Measurements from ENCODE around the gene RNF103. TPM values are rescaled to one million over a fixed set of nuclear protein-coding genes. Genes with fewer than 3 reads are reported as not detected.

Gene RNF103
- total and polyA plus RNA-seq, 2 of the 13 experiments (the other 11 are each of a cell fraction or from before 2014, with no cell fraction given), result 19.8 to 21.1 TPM

GRCh38 chr2:86562922-86563649 lies 60.6 kb downstream of the RNF103 start, which contains the start of gene CHMP3 (continued):
- TF ChIP-seq ZNF407 (CRISPR knock-in tag; IDR thresholded peaks at IDR 0.05; ENCODE audit: not compliant biosample characterization), result peak; percentile 26
- TF ChIP-seq ZNF160 (CRISPR knock-in tag; IDR thresholded peaks at IDR 0.05), result peak; percentile 64
- TF ChIP-seq ZNF44 (CRISPR knock-in tag; IDR thresholded peaks at IDR 0.05), result peak; percentile 33; the same call in 1 of the 2 replicates
- TF ChIP-seq ZFP36 (IDR thresholded peaks at IDR 0.05; ENCODE audit: borderline replicate concordance, low read depth, low read length, partially characterized antibody), result no peak
- 0 out of 2 replicates have a peak, but pooled peaks have one; percentile 28 for TF ChIP-seq RAD21 (CRISPR knock-in tag; IDR thresholded peaks at IDR 0.05)
- TF ChIP-seq REXO4 (CRISPR knock-in tag; IDR thresholded peaks at IDR 0.05; ENCODE audit: borderline replicate concordance), result 0 out of 2 replicates have a peak, but pooled peaks have one; percentile 73
- no peak; the same call in 1 of the 2 replicates for TF ChIP-seq ZNF256 (CRISPR knock-in tag; conservative IDR thresholded peaks at IDR 0.05)
- TF ChIP-seq ZBTB26 (CRISPR knock-in tag; IDR thresholded peaks at IDR 0.05; ENCODE audit: borderline replicate concordance), result no peak; the same call in none of the 2 replicates
- no peak for TF ChIP-seq ZNF232 (CRISPR knock-in tag; IDR thresholded peaks at IDR 0.05; ENCODE audit: borderline replicate concordance)
- TF ChIP-seq ZNF672 (CRISPR knock-in tag; IDR thresholded peaks at IDR 0.05), result no peak
- TF ChIP-seq, protein P1, sequence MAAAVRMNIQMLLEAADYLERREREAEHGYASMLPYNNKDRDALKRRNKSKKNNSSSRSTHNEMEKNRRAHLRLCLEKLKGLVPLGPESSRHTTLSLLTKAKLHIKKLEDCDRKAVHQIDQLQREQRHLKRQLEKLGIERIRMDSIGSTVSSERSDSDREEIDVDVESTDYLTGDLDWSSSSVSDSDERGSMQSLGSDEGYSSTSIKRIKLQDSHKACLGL (CRISPR knock-in tag; IDR thresholded peaks at IDR 0.05), result peak; percentile 87
- 0 out of 2 replicates have a peak, but pooled peaks have one; percentile 12 for TF ChIP-seq ZBED4 (CRISPR knock-in tag; IDR thresholded peaks at IDR 0.05; ENCODE audit: borderline replicate concordance)
- no peak; the same call in 1 of the 2 replicates for TF ChIP-seq ZNF446 (CRISPR knock-in tag; IDR thresholded peaks at IDR 0.05)
- TF ChIP-seq NFYB (CRISPR knock-in tag; IDR thresholded peaks at IDR 0.05), result 0 out of 2 replicates have a peak, but pooled peaks have one; percentile 6

All from HepG2 (cell line).